ENCODE results near the gene CCDC148. TPM values are rescaled to one million over a fixed set of nuclear protein-coding genes. Genes with fewer than 3 reads are reported as not detected.
A peak's percentile ranks its signal among the peaks of the same experiment; 100 is the strongest.

The CCDC148 gene
- total RNA-seq, 1 donor from 2014 or later = 16.0 TPM

DNA sequence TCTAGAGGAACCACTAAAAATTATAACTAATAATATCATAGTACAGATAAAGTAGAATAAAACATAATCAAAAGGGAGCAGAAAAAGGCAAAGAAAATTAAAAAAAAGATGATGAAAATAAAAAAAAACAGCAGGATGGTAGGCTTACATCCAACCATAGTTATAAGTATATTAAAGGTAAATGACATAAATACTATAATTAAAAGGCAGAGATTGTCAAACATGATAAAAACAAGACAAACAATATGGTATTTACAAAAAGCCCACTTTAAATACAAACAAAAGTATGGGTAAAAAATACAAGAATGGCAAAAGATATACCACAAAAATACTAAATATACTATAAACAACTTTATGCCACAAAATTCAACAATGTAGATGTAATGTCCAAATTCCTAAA lies 24.4 kb downstream of the CCDC148 start:
- DNase-seq (ENCODE audit: low read depth) = no peak

DNA sequence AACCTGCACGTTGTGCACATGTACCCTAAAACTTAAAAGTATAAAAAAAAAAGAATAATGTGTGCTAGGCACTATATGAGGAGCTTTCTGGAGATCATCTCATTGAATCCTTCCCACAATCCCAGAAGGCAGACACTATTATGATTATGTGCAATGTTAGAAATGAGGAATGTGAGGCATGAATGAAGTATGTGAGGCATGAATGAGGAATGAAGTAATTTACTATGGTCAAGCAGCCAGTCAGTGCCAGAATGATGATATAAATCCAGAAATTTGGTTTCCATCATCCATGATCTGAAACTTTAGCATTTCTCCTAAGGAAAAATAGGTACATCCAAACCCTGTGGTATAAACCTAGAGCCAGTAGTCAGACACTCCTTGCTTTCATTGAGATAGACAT lies 42.0 kb downstream of the CCDC148 start:
- peak; percentile 33 for DNase-seq (ENCODE audit: low read depth)

DNA sequence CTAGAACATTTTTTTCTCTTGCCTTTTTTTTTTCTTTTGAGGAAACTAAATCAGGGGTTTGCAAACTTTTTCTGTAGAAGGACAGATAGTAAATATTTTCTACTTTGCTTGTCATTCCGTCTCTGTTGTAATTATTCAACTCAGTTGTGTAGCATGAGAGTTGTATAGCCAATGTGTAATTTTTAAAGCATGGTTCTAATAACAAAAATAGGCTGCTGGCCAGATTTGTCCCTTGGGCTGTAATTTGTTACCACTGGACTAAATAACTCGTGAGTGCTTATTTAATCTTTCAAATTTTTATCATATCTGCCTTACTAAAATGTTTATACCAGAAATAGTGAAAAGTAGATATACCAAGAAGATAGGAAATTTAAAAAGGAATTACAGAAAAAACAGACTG lies 43.0 kb downstream of the CCDC148 start:
- no peak for DNase-seq (ENCODE audit: low read depth)

DNA sequence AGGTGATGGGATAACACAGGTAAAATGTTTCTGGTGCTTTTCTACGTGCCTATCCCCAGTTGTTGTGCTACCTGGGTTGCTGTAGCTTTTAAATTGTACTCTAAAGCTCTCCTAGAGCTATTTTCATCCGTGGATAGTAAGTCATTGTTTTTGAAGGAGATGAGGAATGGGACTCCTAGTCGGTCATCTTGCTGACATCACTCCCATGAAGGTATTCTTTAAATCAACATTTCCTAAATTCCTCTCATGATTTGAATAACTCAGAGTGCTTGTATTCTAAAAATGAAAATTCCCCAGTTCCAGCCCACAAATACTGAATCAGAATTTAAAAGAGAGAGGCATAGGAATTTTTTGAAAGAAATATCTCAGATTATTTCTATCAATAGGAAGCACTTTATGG lies 44.3 kb downstream of the CCDC148 start:
- DNase-seq (ENCODE audit: low read depth) = peak; percentile 44

DNA sequence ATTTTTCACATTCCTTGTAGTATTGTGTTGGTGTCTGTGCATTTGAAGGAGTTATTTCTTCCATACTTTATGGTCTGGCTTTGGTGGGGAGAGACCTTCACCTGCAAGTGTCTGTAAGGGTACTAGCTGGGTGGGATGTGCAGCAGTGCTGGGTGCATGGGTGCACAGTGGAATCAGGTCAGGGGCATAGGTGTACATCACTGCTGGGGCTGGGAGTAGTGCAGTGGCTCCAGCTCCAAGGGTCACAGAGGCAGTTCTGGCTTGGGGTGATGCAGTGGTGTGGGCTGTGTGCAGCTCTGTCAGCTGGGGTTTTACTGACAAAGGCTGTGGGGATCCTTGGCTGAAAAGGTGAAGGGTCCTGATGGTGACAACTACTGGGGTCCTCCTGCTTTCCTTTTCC lies 44.8 kb downstream of the CCDC148 start:
- no peak for DNase-seq (ENCODE audit: low read depth)

DNA sequence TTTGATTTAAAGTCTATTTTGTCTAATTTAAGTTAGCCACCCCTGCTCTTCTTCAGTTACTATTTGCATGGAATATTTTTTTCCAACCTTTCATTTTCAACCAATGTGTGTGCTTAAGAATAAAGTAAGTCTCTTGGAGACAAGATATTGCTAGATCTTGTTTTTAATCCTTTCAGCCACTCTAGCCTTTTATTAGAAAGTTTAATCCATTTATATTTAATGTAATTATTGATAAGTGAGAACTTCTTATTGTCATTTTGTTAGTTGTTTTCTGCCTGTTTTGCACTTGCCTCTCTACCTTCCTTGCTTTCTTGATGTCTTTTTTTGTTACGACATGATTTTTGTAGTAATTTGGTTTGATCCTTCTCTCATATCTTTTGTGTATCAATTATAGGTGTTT lies 46.4 kb downstream of the CCDC148 start:
- DNase-seq (ENCODE audit: low read depth) = no peak

DNA sequence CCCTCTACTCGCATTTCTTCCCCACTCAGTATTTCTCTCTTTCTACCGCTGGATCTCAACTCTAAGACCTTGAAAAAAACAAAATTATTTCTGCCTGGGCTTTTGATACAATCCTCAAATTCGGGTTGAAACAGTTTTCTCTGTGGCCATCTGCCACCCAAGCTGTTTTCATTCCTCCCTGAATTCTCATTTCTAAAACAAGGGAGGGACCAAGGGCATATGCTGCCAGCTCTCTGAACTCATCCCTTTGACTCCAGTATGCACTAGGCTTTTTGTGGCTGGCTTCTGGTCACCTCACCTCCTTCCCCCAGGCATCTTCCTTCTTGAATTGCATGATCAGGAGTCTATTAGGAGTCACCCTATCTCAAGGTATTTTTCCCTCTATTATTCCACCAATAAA lies 49.5 kb downstream of the CCDC148 start:
- no peak for DNase-seq (ENCODE audit: low read depth)

DNA sequence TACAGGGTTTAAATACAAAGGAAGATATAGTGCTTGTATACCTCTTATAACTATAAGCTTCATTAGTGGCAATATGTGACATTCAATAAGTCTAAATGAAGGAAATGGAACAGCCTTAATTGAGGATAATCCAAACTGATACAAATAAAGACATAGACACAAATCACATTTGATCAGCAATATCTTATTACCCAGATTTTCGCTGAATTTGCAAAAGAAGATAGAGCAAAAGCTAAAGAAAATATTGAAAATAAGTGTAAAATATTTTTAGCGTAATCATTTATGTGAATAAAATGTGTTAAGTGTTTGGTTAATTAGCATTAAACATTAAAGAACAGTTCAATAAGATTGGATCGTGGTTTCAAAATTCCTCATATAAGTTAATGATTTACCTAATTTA lies 51.2 kb downstream of the CCDC148 start:
- DNase-seq (ENCODE audit: low read depth) = no peak

DNA sequence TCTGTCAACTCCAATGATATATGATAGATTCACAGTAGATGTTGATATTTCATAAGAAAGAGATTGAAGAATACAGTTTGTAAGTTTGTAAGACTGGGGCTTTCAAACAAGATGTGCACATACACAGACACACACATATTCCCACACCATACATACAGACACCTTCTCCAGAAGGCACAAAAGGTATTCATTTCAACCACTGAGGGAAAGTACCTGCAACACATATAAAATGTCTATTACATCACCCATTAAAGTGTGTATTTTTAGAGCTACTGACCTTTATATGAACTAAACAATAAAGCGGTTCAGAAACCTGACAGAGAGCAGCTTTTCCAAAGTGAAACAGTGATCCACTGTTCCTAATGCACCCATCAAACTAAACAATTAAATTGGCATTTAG lies 53.3 kb downstream of the CCDC148 start:
- peak; percentile 40 for DNase-seq (ENCODE audit: low read depth)

DNA sequence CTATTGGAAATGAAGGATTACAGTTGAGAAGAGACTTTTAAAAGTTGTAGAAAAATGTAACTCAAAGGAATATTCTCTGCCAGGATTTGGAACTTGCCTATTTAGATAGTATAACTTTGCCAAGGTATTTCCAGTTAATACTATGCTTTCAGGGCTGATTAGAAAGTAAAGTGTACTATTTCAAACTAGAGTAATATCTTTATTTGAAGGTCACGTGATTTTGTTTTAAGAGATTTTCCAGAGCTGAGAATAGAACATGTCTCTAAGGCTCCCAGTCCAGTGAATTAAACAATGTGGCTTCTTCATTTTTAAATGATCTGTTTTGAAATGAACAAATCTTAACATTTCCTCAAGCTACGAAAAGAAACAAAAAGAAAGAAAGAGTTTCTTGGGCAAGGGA lies 53.9 kb downstream of the CCDC148 start:
- no peak for DNase-seq (ENCODE audit: low read depth)

DNA sequence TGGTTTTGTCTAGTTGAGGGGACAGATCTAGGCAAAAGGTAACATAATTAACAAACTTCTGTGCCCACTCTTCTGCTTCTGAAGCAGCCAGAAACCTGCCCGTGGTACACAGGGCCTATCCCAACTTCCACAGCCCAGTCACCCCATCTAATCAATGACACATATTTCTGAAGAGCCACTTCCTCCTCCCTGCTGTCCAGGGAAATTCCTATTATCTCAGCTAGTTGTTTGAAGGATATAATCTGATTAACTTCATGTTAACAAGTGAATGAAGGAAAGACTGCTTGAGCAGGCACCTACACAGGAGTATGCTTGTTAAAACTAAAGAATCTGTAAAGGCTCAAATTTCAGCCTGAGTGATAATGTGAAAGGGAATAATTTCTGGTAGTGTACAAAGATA lies 61.4 kb downstream of the CCDC148 start:
- peak; percentile 71 for DNase-seq (ENCODE audit: low read depth)

DNA sequence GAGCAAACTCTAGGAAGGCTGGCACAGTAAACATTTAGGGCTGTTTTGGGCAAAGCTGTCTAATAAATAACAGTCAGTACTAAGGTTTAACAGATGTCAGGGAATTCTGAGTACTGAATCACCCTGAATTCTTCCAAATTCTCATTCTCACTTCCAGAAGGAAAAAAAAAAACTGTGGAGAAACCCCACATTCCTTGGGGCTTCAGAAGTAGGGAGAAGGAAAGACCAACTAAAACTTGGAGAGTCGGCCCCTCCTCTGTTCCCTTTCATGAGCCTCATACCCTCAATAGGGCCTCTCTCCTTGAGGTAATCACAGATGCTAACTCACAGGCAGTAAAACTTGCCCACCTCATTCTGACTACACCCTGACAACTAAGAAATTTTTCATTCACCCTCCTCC lies 62.1 kb downstream of the CCDC148 start:
- peak; percentile 61 for DNase-seq (ENCODE audit: low read depth)

DNA sequence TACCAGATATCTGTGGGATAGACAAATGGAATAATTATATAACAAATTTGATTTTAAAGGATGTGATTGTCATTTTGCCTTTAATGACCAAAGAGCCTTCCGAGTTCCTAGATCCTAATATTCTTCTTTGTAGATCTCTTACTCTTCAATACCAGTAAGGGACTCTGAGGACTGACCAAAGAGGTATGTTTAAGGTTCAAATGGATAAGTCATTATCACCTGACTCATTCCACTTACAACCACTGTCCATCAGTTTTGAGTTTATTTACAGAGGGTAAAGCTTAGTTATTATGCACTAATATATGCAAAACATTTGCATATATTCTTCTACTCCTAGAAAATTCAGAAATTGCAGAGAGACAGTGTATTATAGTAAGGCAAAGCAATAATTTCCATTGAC lies 62.7 kb downstream of the CCDC148 start:
- peak; percentile 45 for DNase-seq (ENCODE audit: low read depth)

DNA sequence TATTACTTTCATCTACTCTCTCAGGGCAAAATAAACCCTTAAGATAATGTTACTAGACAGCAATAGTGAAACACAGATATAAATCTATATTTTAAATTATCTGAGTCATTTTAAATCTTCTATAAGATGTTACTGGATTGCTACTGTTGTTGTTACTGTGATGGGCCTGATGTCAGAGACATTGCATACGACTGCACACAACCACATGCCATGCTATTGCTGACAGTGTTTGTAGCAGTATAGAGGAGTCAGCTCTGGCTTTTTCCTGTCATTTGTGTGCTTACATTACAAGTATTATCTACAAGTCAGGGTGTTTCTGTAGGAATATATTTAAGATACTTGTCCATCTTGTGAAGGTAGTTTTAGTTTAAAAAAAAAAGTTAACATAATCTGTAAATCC lies 63.9 kb downstream of the CCDC148 start:
- no peak for DNase-seq (ENCODE audit: low read depth)

DNA sequence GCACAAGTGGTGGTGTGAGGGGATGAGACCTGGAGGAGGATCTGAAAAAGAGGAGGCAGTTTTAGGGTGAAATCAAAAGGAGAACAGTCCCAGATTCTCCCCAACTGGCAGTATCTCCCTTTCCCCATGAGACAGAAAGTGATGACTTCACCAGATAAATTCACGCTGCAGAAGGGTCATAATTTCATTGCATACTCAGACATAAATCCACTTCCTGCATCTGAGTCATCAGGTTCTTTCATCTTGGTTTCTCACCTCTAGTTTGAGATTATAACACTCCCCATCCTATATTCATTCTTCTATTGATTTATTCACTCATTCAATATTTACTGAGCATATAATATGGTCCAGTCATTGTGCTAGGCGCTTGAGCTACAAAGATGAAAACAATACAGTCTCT lies 64.7 kb downstream of the CCDC148 start:
- DNase-seq (ENCODE audit: low read depth) = peak; percentile 22

DNA sequence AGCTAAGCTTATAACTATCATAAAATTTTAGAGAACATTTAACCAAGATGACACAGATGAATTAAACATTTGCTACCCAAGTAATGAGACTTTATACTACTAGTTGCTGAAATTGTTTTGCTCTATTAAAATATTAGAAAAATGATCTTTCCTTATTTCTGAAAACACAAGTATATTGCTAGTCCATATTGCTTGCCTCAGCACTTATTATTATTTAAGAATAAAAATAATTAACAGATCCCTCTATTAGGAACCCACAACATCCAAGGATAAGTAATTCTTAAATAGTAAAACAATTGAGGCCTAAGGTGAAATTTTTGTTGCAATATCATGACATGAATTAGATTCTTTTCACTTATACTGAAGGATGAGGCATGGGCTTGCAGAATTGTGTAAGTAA lies 65.2 kb downstream of the CCDC148 start:
- no peak for DNase-seq (ENCODE audit: low read depth)

DNA sequence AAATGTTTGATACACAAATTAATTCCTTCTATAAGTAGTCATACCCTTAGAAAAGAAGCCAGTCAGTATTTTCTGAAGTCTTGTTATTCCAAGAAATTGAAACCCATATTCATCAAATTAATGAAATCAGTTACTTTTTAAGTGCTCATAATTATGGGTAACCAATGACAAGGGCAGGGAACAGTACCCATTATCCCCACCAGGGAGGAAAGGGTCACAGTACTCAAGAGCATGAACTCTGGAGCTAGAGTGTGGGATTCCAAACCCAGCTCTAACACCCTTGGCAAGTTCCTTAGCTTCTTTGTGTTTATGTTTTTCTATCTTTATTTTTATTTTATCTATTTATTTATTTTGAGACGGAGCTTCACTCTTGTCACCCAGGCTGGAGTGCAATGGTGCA lies 68.4 kb downstream of the CCDC148 start:
- no peak for DNase-seq (ENCODE audit: low read depth)

DNA sequence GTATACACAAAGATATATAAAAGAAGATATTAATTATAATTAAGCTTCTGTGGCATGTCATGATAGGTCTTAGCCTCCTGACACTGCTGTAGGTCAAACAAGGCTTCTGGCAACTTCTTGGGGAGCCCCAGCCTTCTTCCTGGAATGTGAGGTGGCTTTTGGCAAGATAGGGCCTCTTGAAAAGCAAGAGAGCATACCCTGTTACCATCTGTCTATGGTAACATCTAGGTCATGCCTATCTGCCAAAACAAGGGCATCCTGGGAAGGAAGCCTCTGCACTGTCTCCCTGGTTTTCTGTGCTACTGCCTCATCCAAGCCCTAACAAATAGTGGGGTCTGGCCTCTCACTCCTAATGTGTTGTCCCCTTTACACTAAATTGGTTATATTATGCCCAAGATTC lies 70.9 kb downstream of the CCDC148 start:
- no peak for DNase-seq (ENCODE audit: low read depth)

DNA sequence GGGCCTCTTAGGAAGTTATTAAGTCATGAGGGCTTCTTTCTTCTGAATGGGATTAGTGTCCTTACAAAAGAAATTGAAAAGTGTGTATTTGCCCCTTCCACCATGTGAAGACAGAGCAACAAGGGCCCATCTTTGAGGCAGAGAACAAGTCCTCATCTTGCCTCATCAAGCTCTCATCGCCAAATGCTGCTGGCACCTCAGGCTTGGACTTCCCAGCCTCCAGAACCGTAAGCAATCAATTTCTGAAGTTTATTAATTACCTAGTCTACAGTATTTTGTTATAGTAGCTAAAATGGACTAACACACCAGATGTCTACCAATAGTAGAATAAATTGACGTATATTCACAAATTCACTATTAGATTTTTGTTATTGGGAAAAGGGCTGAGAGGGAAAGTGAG lies 74.6 kb downstream of the CCDC148 start:
- no peak for DNase-seq (ENCODE audit: low read depth)

DNA sequence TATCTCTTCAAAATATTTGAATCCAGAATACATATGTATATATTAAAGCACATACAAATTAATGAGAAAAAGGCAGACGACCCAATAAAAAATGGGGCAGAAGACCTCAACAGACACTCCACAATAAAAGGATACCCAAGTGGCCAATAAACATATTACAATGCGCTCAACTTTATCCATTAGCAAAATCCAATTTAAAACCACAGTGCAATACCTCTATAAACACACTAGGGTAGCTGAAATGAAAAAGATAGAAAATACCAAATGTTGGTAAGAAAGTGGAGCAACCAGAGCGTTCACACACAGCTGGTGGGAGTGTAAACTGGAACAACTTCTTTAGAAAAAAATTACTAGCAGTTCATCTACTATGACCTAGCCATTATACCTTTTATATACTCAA lies 75.3 kb downstream of the CCDC148 start:
- no peak for DNase-seq (ENCODE audit: low read depth)

DNA sequence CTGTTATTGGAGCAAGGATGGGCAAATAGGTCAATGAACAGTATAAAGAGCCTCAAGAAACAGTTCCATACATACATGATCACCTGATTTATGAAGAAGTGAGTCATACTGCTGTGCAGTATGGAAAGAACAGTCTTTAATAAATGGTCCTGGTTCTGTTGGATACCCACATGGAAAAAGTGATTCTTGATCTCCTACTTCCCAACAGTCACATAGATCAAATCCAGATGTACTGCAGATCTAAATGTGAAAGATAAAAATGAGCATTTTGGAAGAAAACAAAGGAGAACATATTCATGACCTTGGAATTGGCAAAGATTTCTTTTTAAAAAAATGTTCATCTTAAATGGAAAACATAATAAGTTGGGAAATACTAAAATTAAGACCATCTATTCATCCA lies 75.8 kb downstream of the CCDC148 start:
- no peak for DNase-seq (ENCODE audit: low read depth)

DNA sequence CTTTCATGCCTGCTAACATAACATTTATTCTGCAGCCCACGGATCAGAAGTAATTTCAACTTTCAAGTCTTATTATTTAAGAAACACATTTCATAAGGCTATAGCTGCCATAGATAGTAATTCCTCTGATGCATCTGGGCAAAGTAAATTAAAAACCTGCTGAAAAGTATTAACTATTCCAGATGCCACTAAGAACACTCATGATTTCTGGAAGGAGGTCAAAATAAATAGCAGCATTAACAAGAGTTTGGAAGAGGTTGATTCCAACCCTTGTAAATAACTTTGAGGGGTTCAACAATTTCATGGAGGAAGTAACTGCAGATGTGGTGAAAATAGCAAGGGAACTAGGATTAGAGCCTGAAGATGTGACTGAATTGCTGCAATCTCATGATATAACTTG lies 77.6 kb downstream of the CCDC148 start:
- no peak for DNase-seq (ENCODE audit: low read depth)

DNA sequence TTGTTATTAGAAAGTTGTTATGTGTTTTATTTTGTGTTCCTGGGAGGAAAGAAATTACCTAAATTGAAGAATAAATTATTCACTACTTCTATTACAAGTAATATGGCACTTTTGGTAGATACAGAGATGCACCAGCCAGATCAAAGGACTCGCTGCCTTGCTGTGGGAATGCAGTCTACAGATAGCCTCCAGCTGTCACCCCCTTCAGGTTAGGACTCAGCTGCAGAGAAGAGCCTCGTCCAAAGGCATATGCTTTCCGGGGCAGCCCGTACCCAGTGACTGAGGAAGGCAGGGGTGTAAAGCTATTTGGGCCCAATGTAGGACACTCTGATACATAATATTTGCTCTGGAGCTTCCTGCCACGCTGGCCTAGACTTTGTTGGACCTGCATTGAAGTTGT lies 90.2 kb downstream of the CCDC148 start:
- no peak for DNase-seq (ENCODE audit: low read depth)

DNA sequence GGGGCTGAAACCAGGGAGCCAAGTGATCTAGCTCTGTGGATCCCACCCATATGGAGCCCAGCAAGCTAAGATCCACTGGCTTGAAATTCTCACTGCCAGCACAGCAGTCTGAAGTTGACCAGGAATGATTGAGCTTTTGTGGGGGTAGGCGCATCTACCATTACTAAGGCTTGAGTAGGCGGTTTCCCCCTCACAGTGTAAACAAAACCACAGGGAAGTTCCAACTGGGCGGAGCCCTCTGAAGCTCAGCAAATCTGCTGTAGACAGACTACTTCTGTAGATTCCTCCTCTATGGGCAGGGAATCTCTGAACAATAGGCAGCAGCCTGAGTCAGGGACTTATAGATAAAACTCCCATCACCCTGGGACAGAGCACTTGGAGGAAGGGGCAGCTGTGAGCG lies 96.7 kb downstream of the CCDC148 start:
- DNase-seq (ENCODE audit: low read depth) = peak; percentile 66

DNA sequence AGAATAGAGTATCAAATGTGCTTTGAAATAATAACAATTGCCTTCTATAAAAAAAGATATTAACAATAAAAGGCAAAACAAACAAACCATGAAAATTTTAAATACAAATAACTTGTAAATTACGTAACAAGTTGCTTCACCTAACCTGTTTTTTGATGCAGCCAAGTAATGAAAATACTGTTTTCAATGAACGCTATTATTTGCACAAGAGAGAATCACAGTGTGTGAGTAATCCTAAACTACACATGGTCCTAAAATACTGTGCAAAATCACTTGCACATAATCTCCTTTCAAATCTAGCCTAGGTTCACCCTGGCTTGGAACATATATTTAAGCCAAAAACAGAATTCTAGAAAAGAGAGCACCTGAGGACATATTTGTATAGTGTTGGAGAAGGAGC lies 98.9 kb downstream of the CCDC148 start:
- no peak for DNase-seq (ENCODE audit: low read depth)

Measured in renal cortical epithelial cell (primary cell).